Progenitor cell of endocrine pancreas (in vitro differentiated cells): ENCODE measurements around the gene SMAP2. TPM values are rescaled to one million over a fixed set of nuclear protein-coding genes. Genes with fewer than 3 reads are reported as not detected.
"Not testable (repeated sequence)": the region's sequence is repeated elsewhere in the genome, so short reads cannot be mapped to it uniquely, and the experiment has no call there.

Source experiments
- DNase-seq: peaks from one replicate; pipeline ENCODE4 v3.0.0; 2021; ENCODE audit warnings: low spot score; ENCODE audit not compliant: unreplicated experiment
- H3K27ac Mint-ChIP-seq: 2 replicates; pipeline ENCODE4 v1.8.0; 2021; ENCODE audit warnings: mild to moderate bottlenecking, moderate library complexity, mixed read lengths
- H3K27me3 Mint-ChIP-seq: 2 replicates; pipeline ENCODE4 v1.8.0; 2021; ENCODE audit warnings: mixed read lengths
- H3K36me3 Mint-ChIP-seq: 2 replicates; pipeline ENCODE4 v1.8.0; 2022; ENCODE audit warnings: mixed read lengths; ENCODE audit not compliant: insufficient read depth
- H3K4me1 Mint-ChIP-seq: 2 replicates; pipeline ENCODE4 v1.8.0; 2021; ENCODE audit warnings: low read depth, mixed read lengths
- H3K4me3 Mint-ChIP-seq: 2 replicates; pipeline ENCODE4 v1.8.0; 2021; ENCODE audit warnings: low read depth, mild to moderate bottlenecking, moderate library complexity, mixed read lengths
- H3K9me3 Mint-ChIP-seq: 2 replicates; pipeline ENCODE4 v1.8.0; 2021; ENCODE audit warnings: low read depth, mixed read lengths
- CTCF ChIP-seq: fragments of 200-600 bp; sonication (generic); IDR thresholded peaks from one replicate; pipeline ENCODE4 v1.5.0; 2021; ENCODE audit warnings: antibody characterized with exemption, mild to moderate bottlenecking; ENCODE audit not compliant: unreplicated experiment
- long read RNA-seq: library from polyadenylated mRNA; unstranded; transcript quantifications from one replicate; pipeline ENCODE4 v2.0.0, GENCODE V29; 2020
- total RNA-seq: library from RNA; stranded (reverse); gene quantifications from 2 replicates; pipeline ENCODE4 v1.2.1, GENCODE V29; 2021

The SMAP2 gene
- total RNA-seq: 27.1 and 30.3 TPM in 2 replicates
- long read RNA-seq, partial matches to known transcripts: 3 of 5 reads
- long read RNA-seq, other reads (novel, unspliced or antisense): 2 of 5 reads

- peak; percentile 92 for DNase-seq
- Mint-ChIP-seq H3K9me3 (no peaks in the 10 kb centered on the region), H3K4me3 (peak within 1 kb of the TSS; percentile 88), H3K36me3 (peaks cover 3% of the 10 kb centered on the region), H3K27ac (peak within 1 kb of the TSS; percentile 97), H3K4me1 (peaks cover 24% of the 10 kb centered on the region), H3K27me3 (no peaks in the 10 kb centered on the region)
- no peak for TF ChIP-seq CTCF
Measured at GRCh38 chr1:40373323-40374283, at the start of gene SMAP2. TSS of gene SMAP2 (plus strand) at chr1:40373727. CDS start at chr1:40374121, 394 bp downstream.

DNA sequence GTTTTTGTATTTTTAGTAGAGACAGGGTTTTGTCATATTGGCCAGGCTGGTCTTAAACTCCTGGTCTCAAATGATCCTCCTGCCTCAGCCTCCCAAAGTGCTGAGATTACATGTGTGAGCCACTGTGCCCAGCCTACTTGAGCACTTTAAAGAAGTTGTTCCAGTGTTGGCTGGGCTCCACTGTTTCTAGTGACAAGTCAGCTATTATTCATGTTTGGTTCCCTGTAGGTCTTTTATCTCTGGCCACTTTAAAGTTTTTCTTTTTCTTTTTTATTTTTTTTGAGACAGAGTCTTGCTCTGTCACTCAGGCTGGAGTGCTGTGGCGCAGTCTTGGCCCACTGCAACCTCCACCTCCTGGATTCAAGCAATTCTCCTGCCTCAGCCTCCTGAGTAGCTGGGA lies 42.1 kb upstream of the SMAP2 start:
- not testable (repeated sequence) for H3K27ac Mint-ChIP-seq, H3K4me3 Mint-ChIP-seq, H3K4me1 Mint-ChIP-seq, H3K27me3 Mint-ChIP-seq, H3K9me3 Mint-ChIP-seq, DNase-seq, H3K36me3 Mint-ChIP-seq

- no peaks in the 10 kb centered on the region for H3K27me3 Mint-ChIP-seq
- peaks cover 1% of the 10 kb centered on the region for H3K36me3 Mint-ChIP-seq
- no peak overlapping the region for H3K4me3 Mint-ChIP-seq
- no peaks in the 10 kb centered on the region for H3K4me1 Mint-ChIP-seq
- H3K27ac Mint-ChIP-seq: no peak overlapping the region
- no peak for TF ChIP-seq CTCF
- no peak for DNase-seq
- peaks cover 3% of the 10 kb centered on the region for H3K9me3 Mint-ChIP-seq
Measured at GRCh38 chr1:40332695-40333094, 40.8 kb upstream of the SMAP2 start.

DNA sequence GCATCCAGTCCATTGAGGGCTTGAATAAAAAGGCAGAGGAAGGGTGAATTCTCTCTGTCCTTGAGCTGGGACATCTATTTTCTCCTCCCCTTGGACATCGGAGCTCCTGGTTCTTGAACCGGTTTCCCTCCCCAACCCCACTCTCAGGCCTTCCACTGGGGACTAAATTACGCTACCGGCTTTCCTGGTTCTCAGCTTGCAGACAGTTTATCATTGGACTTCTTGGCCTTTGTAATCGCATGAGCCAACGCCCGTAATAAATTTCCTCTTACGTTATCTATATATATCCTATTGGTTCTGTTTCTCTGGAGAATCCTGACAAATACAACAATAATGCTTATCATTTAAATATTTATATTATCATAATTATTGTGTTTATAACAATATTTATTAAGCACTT lies 36.1 kb upstream of the SMAP2 start:
- no peak for TF ChIP-seq CTCF
- Mint-ChIP-seq H3K36me3 (no peaks in the 10 kb centered on the region), H3K4me3 (no peak overlapping the region), H3K9me3 (no peaks in the 10 kb centered on the region), H3K27me3 (no peaks in the 10 kb centered on the region), H3K4me1 (peaks cover 4% of the 10 kb centered on the region), H3K27ac (no peak overlapping the region)
- no peak for DNase-seq

DNA sequence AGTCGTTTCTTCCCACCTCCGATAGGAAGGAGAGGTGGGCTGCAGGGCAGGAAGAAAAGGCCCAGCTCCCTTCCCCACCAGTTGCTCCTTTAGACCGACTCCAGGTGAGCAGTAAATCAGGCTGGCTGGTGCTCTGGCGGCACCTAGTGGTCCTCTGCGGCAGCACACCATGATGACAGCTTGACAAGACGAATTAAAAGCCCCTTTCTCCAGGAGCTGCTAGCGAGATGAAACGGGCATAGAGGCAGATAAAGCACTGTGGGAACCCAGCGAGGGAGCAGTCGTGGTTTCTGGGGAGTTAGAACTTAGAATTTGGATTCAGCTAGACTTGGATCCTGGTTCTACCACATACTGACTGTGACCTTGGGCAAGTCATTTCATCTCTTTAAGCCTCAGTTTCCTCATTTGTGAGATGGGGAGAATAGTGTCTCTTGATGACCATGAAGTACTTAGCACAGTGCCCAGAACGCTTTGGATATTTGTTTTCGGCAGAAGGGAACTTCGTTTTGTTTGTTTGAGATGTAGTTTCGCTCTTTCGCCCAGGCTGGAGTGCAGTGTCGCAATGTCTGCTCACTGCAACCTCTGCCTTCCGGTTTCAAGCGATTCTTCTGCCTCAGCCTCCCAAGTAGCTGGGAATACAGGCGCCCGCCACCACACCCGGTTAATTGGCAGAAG lies 34.6 kb upstream of the SMAP2 start:
- DNase-seq: peak; percentile 90
- peak; percentile 99 for TF ChIP-seq CTCF
- no peak overlapping the region for H3K27ac Mint-ChIP-seq
- H3K4me3 Mint-ChIP-seq: no peak overlapping the region
- no peaks in the 10 kb centered on the region for H3K27me3 Mint-ChIP-seq
- no peaks in the 10 kb centered on the region for H3K9me3 Mint-ChIP-seq
- peaks cover 4% of the 10 kb centered on the region for H3K4me1 Mint-ChIP-seq
- no peaks in the 10 kb centered on the region for H3K36me3 Mint-ChIP-seq
